AG08395 (cell line): ENCODE measurements around the gene NF2.

Experiments used
- DNase-seq: peaks from one replicate; pipeline ENCODE4 v3.0.0; 2012; ENCODE audit warnings: mixed read lengths, low spot score

The NF2 gene

DNA sequence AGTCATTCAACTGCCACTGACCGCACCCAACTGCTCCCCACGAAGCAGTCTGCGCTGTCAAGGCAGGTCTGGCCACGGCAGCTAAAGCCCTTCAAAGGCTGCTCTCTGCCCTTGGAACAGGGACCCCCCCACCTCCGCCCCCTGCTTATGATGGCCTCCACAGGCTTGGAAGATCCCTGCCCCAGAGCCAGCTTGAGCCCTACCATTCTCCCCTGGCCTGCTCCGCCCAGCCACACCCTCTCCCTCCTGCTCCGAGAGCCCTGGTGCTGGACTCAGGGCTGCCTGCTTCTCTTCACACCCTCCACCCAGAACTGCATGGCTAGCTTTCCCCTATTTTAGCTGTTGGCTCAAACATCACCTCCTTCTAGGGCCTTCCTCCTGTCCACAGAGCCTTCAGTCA is 144.4 kb downstream of the NF2 start:
- no peak for DNase-seq
